SW480 (cell line): ENCODE measurements around the gene PRPF19.

Experiments
- DNase-seq: peaks from one replicate; pipeline ENCODE4 v3.0.0-alpha.2; 2016; ENCODE audit warnings: low spot score

Gene PRPF19

GRCh38 chr11:60842668-60843600, 63.5 kb downstream of the PRPF19 start:
- no peak for DNase-seq

- DNase-seq: peak; percentile 90
These were observed 64.4 kb downstream of the PRPF19 start, which contains the start of gene CCDC86 for GRCh38 chr11:60841797-60842667. CCDC86 (plus strand) TSS chr11:60842113; CDS start chr11:60842125, 12 bp downstream.
